SU-DHL-6 (cell line): ENCODE measurements around the gene AK9.

Experiments
- EZH2phosphoT487 ChIP-seq: fragments of 200-600 bp; sonication (generic), shearing (Covaris generic); conservative IDR thresholded peaks from 2 replicates; pipeline ENCODE4 v1.6.1; 2018; ENCODE audit warnings: mild to moderate bottlenecking, antibody characterized with exemption, low read length, moderate library complexity, mixed read lengths
- TF ChIP-seq, protein P1 (sequence below): fragments of 200-600 bp; sonication (generic); IDR thresholded peaks from one replicate; pipeline ENCODE4 v1.5.1; 2017; ENCODE audit warnings: antibody characterized with exemption, mild to moderate bottlenecking, low read length, moderate library complexity; ENCODE audit not compliant: insufficient read depth, poor library complexity, severe bottlenecking

DNA sequence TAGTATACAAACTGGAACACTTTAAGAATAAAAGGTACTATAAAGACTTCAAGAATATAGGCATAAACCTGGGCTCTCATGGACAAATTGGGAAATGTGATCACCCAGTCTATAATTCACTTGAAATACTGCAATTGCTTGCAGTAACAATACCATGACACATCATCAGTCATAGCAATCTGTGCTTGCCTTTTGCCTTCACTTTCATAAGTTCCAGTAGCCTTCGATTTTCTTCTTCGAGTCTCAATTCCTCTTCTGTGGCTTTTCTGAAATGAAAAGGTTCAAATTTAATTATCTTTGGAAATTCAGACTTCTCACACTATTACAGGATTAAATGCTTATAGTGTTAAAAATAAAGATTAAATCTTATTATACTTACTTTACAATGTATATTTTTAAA lies 111.6 kb downstream of the AK9 start:
- TF ChIP-seq, protein P1, sequence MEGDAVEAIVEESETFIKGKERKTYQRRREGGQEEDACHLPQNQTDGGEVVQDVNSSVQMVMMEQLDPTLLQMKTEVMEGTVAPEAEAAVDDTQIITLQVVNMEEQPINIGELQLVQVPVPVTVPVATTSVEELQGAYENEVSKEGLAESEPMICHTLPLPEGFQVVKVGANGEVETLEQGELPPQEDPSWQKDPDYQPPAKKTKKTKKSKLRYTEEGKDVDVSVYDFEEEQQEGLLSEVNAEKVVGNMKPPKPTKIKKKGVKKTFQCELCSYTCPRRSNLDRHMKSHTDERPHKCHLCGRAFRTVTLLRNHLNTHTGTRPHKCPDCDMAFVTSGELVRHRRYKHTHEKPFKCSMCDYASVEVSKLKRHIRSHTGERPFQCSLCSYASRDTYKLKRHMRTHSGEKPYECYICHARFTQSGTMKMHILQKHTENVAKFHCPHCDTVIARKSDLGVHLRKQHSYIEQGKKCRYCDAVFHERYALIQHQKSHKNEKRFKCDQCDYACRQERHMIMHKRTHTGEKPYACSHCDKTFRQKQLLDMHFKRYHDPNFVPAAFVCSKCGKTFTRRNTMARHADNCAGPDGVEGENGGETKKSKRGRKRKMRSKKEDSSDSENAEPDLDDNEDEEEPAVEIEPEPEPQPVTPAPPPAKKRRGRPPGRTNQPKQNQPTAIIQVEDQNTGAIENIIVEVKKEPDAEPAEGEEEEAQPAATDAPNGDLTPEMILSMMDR: no peak
- no peak for TF ChIP-seq EZH2phosphoT487
